Right hindlimb (tissue), 1 donor: ENCODE results near the gene LGALS3BP.
"Not testable (repeated sequence)": the region's sequence is repeated elsewhere in the genome, so short reads cannot be mapped to it uniquely, and the experiment has no call there.

Source experiments
- DNase-seq: peaks from one replicate; pipeline ENCODE4 v3.0.0-alpha.2; 2018

The LGALS3BP gene, protein sequence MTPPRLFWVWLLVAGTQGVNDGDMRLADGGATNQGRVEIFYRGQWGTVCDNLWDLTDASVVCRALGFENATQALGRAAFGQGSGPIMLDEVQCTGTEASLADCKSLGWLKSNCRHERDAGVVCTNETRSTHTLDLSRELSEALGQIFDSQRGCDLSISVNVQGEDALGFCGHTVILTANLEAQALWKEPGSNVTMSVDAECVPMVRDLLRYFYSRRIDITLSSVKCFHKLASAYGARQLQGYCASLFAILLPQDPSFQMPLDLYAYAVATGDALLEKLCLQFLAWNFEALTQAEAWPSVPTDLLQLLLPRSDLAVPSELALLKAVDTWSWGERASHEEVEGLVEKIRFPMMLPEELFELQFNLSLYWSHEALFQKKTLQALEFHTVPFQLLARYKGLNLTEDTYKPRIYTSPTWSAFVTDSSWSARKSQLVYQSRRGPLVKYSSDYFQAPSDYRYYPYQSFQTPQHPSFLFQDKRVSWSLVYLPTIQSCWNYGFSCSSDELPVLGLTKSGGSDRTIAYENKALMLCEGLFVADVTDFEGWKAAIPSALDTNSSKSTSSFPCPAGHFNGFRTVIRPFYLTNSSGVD

DNA sequence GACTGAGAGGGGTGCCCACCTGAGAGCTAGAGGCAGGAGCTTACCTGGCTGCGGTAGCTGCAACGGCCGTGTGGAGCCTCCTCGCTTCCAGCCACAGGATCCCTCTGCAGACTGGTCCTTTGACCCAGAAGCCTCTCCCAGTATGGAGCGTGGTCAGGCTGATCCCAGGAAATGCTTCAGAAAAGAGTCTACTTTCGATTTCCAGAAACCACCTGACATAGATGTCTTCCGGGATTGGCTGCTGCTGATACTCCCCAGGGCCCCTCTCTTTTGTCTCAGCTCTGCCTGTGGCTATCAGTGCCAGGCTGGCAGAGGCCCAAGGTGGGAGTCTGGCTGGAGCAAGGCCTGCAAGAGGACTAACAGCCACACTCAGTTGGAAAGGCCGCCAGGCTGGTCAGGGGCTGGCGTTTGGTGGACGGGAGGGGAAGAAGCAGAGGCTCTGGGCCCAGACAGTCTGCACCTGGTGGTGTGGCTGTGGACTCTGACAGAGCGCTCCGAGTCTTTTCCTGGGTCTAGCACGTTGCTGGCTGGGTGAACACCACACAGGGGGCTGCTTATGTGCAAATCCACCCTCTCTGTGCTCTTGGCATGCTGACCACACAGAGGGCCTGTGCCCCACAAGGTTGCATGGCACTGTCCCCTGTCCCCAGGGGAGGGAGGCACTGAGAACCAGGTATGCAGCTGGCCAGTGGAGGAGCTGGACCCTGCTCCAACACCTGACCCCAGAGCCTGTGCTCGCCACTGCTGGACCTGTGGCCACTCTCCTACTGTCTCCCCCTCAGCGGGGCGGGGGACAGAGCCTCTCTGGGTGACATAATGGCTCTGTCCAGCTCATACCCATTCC lies at the start of gene LGALS3BP:
LGALS3BP (minus strand) TSS at position 144 of the 844 bp plus-strand sequence. CDS start 2,732 bp downstream, outside the sequence.
- peak; percentile 74 for DNase-seq

DNA sequence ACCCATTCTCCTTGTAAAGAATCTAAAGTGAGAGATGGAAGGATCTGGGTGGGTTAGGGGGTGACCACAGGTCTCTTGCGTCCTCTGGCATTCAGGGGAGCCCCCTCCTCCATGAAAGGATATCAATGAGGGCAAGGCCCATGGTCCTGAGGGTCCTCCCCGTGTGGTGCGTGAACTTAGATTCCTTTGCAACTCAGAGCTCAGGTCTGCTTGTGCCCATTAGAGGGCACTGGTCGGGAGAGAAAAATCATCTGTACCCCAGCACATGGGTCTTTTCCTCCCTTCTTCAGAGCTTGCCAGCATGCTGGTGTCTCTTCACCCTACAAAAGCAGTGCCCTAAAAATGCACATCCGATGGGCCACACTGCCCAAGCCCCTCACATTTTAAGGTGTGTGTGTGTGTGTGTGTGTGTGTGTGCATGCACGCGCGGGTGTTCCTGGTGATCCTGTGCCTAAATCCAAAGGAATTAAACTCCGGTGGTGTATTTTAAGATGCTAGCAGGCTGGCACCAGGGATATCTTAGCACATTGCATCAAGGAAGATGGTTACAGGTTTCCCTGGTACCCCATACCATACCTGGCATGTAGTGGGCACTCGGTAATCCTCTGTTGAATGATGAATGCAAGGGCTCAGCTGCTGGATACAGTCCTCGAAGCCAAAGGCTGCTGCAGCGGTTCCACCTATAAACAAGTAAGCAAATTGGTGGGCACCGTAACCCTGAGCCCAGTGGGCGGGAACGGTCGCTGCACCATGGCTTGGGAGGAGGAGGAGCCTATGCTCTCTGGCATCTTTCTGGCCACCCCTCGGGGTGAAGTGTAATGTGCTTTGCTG lies 49.0 kb upstream of the LGALS3BP start:
- DNase-seq, result no peak

DNA sequence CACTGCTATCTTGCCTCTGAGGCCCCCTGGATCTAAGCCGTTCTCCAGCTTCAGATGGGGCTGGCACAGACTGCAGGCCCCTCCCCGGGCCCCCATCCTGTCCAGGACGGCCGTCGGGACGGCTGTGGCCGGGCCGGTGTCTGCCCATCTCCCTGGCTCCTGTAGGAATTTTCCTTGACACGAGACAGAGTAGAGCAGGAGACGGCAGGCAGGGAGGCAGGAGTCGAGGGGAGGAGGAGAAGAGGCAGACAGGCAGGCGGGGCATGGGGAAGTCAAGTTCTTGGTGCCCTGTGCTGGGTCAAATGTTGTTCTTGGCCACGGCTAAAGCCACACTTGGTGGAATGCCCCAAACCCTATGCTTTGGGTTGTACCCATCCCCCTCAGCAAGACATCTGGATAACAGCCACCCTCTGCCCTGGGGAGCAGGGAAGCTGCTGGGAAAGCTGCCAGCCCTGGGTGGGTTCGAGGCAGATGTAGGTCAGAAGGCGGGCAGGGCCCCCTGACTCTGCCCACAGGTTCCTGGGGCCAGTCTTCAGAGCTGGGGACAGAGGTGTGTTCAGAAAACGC lies 48.3 kb upstream of the LGALS3BP start:
- DNase-seq, result peak; percentile 70

DNA sequence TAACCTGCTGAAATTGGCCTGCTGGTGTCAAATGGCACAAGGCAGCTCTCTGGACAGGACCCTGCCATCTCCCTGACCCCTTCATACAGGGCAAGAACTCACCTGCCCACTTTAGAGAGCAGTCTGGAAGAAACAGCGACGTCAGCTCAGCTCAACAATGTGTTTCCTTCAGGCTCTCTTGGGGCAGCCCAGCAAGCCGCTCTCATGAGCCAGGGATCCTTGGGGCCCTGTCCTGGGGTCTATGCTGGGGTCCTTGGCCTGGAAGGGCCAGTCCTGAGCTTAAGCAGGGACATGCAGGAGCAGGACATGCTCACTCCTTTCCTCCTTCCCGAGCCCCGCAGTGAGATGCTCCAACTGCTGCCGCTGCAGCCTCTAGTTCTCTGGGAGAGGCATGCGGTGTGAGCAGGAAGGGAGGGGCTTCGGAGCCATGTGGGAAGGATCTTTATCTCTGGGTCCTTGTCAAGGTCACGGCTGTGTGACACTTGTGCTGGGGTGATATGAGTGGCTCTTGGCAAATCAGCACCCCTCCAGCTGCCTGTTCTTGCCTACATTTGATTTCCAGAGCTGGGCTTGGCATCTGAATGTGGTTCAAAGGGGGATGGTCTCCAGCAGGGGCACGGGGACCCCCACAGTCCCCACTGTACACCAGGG lies 47.7 kb upstream of the LGALS3BP start:
- DNase-seq, result peak; percentile 20

DNA sequence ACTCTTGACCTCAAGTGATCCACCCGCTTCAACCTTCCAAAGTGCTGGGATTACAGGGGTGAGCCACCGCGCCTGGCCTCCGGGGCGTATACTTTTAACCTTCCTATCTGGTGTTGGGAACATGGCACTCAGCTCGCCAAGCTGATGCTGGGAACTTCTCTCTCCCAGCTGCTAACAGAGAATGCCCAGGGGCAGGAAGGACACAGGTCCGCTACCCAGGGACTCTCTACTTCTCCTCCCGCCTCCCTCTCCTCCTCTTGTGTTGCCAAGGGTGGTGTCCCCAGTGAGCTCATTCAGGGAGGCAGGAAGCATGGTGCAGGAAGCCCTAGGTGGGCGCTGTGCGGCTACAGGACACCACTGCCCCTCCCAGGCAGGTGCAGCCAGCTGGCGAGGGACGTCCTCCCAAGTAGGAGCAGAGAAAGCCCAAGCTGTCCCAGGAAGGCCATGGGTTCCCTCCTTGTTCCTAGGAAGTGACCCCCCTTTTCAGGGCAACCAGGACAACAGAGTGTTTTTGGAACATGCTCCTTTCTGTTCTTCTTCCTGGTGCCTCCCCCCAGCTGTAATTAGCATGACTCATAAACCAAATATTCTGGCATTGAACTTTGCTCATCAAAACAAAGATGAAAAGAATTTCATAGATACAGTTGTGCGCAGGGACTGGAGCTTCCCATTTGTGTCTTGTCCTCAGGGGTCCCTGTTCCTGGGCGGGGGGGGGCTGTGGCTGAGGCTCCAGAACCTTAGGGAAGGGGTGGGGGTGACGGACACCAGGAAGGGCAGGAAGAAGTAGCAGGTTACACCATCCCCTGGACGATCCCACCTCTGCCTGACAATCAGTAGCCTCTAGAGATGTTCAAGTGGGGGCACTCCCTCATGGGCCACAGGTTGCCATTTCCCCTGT lies 46.9 kb upstream of the LGALS3BP start:
- peak; percentile 19 for DNase-seq

DNA sequence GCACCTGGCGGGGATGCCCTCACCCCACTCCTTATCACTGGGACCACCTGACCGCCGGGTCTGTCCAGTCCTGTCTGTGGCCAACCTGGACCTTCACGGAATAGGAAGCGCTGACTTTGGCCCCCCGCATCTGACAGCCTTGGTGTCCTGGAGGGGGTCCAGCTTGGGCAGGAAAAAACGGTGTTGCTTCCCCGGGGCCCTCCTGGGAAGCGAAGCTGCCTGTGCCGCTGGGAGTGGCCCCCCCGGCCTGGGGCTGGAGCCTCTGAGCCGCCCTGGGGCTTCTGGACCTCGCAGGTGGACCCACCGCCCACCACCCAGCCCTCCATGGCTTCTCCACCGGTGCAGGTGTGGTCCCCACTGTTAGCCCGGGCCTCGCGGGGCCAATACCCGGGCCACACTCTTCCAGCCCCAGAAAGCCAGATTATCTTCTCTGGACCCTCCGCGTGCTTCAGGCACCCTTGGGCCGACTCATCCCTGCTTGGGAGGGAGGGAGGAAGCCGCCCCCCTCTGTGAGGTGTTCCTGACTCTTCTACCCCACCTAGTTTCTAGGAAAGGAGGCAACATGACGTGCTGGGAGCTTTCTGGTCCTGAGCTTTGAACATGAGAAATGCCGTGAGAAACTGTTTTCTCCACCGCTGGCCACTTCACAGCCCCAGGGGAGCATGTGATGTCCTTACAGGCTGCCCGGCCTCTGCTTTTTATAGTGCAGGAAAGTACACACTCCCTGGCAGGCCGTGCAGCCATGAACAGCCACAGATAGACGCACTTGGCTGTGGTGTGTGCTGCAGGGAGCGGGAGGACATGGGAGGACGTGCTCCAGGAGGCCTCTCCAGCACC lies 45.4 kb upstream of the LGALS3BP start:
- DNase-seq, result peak; percentile 28

DNA sequence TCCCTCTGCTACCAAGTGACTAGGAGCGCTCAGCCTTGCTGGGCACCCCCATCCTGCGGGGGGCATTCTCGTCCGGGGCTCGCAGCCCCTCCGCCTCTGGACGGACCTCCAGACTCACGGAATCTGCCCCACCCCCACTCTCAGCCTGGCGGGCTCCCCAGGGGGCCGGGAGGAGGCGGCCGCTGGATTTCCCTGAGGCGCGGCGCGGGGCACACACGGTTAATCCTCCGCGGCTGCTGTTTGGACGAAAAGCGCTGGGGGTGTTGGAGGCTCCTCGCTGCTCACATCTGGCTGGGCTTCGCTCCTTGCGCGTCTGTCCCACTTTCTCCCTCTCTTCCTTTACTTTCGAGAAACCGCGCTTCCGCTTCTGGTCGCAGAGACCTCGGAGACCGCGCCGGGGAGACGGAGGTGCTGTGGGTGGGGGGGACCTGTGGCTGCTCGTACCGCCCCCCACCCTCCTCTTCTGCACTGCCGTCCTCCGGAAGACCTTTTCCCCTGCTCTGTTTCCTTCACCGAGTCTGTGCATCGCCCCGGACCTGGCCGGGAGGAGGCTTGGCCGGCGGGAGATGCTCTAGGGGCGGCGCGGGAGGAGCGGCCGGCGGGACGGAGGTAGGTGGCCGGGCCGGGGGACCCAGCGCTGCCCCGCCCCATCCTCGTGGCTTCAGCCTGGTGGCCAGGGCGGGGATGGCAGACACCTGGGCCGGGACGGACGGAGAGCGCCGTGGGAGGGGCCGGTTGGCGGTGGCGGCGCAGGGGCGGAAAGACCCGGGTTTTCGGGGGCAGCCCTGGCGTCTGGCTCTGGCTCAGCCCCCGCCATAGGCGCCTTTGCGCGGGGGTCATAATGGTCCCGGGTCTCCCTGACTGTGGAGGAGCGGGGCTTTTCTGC lies 44.4 kb upstream of the LGALS3BP start, which contains the start of gene C1QTNF1:
C1QTNF1 (plus strand) TSS at position 284 of the 886 bp plus-strand sequence. CDS start 19,800 bp downstream, outside the sequence.
- peak; percentile 80 for DNase-seq

DNA sequence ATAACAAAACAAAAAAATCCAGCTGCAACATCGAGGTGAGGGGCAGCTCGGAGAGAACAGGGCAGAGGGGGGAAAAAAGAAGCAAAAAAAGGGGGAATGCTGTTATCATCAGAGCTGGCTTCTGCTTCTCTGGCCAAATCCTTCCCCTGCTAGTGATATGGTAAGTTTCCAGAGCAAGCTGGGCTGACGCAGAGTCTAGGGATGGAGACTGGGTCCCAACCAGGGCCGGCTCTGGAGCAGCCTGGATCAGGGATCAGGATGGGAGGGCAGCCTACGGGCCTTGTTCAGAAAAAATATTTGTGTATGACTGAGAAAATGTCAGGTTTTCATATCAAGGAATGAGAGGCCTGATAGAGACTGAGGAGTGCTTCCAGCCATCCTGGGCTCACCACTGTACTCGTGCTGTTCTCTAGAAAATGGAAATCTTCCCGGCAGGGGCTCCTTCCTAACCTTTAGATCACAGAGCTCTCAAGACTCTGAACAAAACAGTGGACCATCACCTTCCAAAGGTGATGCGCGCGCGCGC lies 43.5 kb upstream of the LGALS3BP start:
- DNase-seq, result peak; percentile 11

DNA sequence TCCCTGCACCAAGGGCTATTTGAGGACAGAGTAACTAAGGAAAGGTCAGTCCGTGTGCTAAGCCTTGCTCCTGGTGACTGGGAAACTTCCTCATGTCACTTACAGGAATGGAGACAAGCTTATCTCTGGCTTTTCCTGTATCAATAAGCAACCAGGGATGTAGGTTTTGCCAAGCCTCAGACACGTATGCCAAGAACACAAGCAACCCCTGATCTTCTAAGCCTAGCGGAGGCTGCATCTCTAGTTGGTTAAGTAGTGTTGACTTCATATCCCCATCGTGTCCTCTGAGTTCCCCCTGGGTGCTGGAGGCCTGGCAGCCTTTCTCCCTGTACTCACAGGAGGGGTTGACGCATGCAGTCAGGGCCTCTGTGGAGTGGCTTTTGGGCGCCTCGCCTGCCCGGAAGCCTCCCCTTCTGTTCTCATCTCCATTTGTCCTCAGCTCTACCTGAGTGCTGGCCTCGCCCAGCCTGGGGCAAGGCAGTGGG lies 42.8 kb upstream of the LGALS3BP start:
- peak; percentile 10 for DNase-seq

DNA sequence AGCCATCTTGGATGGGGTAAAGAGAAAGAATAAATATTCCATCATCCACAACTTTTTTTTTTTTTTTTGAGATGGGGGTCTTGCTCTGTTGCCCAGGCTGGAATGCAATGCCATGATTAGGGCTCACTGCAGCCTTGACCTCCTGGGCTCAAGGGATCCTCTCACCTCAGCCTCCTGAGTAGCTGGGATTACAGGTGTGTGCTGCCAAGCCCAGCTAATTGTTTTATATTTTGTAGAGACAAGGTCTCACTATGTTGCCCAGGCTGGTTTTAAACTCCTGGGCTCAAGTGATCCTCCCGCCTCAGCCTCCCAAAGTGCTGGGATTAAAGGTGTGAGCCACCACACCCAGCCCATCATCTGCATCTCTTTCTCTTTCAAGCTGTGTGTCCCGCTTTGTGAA lies 42.2 kb upstream of the LGALS3BP start:
- DNase-seq, result not testable (repeated sequence)

DNA sequence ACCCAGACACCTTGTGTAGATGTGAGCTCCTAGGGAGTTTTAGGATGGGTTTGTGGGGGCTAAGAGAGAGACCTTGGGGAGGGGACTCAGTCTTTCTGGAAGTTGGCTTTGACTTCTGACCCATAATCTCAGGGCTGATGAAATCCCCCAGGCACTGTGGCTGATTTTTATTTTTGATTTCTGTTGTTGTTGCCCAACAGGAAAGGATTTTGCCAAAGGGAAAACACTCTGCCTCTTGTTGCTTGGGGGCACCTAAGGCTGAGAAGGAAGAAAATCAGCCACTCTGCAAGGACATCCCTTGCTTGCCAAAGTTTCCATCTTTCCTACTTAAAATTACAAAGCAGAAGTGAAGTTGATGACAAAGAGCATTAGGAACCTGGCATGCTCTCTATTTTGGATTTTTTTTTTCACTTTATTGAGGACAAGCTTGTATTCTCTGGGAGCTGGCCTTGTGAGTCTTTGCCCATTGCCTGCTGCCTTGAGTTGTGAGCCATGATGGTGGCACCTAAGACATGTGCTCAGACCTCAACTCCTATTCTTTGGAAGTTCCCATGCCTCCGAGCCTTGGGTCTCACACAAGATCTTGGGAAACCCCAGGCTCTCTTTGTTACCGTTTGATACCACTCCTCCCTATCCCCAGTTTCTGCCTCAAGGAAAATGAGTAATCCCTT lies 41.0 kb upstream of the LGALS3BP start:
- DNase-seq, result peak; percentile 8

DNA sequence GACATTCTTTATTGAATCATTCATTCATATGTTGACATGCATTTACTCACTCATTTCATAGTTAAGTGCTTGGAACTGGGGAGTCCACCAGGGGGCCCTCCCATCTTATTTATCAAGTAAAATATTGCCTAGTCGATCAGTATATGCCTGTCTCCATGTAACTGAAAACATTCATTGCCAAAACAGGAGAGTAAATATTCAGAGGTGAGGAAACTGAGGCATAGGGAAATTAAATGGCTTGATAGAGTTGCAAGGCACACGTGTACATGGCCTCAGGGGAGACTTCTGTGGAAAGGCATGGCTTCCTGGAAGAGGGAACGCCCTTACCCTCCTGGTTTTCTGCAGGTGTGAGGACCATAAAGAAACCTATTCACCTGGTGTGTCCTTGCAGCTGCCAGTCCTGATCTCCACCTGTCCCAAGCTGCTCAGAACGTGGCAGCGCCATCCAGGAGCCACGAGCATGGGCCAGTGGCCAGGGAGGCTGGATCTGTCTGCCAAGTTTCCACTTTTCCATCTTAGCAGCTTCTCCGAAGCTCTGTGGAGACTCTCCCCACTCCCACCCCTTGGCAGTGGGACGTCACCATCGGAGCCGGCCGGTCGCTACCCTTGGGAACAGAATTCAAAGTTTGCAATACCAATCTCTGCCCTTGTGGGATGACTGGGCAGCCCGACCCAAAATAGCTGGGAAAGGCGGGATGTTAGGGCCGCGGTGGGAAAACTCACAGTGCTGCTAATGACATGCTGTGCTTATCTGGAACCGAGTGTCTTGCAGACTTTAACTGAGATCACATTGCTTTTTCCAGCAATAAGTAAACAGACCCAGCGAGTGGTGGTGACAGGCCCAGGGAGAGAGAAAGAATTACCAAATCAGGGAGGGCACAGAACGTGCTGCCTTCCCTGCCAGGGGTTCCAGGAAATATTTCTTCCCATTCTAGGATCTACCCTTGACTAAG lies 40.2 kb upstream of the LGALS3BP start:
- peak; percentile 79 for DNase-seq

DNA sequence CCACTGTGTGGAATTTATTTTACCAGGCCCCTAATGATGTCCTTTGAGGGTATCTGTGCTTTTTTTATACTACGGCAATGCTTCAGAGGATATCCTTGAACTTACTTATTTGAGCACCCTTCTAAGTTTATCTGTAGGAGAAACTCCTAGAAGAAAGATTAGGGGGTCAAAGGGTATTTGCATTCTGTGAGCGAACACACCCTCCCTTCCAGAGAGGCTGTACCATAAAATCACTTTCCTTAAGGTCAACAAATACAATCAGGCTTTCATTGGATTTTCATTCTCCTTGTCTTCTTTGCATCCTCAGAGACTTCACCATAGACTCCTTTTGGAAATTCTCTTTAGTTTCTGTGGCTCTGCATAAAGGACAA lies 39.5 kb upstream of the LGALS3BP start:
- DNase-seq, result no peak

DNA sequence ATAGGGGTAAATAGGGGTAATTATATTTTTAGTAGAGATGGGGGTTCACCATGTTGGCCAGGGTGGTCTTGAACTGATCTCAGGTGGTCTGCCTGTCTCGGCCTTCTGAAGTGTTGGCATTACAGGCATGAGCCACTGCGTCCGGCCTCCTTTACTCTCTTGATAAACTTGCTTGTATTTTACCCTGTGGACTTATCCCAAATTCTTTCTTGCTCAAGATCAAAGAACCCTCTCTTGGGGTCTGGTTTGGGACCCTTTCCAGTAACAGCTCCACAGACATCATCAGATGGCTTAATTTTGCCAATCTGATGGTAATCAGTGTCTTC lies 38.6 kb upstream of the LGALS3BP start:
- peak; percentile 6 for DNase-seq

DNA sequence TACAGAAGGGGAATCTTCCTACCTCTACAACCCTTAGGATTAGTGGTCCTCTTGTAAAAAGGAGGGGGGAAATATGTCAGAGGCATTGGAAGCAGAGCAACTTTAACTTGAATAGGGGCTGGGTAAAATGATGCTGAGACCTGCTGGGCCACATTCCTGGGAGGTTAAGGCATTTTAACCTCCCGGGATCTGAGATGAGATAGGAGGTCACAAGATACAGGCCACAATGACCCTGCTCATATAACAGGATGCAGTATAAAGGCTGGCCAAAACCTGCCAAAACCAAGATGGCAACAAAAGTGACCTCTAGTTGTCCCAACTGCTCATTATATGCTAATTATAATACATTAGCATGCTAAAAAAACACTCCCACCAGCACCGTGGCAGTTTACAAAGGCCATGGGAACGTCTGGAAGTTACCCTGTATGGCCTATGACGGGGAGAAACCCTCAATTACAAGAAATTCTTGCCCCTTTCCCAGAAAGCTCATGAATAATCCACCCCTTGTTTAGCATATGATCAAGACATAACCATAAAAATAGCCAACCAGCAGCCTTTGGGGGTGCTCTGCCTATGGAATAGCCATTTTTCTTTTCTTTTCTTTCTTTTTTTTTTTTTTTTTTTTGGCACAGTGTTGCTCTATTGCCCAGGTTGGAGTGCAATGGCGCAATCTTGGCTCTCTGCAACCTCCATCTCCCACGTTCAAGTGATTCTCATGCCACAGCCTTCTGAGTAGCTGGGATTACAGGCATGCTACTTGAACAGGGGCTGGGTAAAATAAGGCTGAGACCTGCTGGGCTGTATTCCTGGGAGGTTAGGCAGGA lies 38.0 kb upstream of the LGALS3BP start:
- peak; percentile 23 for DNase-seq
